ENCODE data around the gene PAX2.

PAX2 gene

DNA sequence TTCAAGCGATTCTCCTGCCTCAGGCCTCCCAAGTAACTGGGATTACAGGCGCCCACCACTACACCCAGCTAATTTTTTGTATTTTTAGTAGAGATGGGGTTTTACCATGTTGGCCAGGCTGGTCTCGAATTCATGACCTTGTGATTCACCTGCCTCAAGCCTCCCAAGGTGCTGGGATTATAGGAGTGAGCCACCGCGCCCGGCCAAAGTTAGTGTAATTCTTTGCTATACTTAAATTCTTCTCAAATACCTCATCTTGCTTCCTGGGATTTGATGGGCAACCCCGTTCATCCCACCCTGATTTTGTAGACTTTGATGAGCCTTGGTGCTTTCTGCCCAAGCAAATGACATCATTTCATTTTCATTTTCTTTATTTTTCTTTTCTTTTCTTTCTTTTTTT is 54.5 kb downstream of the PAX2 start:
- no peak for DNase-seq

DNA sequence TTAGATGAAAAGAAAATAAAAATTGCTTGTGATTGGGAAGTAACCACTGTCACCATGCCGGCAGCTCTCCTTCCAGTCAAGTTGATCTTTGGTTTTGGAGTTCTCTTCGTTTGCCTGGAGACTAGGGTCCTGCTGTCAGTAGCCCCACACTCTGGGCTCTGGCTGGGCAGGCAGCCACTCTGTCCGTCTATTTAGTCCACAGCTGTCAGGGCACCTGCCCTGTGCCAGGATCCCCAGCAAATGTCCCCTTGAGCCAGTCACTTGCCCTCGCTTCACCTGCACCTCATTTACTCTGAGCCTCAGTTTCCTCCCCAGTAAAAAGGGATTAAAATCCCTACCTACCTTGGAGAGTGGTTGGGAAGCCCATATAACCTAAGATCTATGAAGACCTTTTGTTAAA is 55.5 kb downstream of the PAX2 start:
- no peak for DNase-seq

DNA sequence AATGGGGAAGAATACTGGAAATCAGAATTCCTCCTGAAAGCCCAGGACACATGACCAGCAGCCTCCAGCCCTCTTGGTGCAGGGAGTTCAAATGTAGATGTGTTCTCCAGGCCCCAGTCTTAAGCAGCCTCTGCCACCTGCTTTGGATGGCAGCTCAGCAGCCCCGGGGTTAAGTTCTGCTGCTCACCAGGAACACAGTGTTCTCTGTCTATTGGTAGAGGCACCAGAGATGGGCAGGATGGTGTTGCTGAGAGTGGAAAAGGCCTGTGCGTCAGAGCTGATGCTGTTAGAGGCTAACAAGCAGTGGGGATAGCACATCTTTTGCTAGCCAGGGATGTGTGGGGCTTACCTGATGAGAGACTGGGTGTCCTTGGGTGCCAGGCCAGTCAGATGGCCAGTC is 56.8 kb downstream of the PAX2 start:
- DNase-seq, result no peak

GRCh38 chr10:100802607-100803006 is 57.2 kb downstream of the PAX2 start:
- no peak for DNase-seq

DNA sequence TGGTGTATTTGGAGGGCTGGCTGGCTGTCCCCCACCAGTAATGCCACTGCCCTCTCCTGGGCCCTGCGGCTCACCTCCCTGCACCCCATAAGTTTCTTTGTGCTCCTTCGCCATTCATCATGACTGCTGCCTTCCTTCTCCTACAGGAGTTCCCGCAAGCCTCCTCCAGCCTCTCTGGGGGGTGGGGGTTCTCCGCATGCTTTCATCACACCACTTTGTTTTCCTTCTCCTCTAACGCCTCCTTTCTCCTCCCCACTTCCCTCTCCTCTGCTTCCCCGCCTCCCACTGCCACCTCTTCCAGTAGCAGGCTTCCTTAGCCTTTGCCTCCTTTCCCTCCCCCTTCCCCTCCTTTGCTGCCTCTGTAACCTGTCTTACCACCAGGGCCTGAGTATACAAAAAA is 58.1 kb downstream of the PAX2 start:
- no peak for DNase-seq

DNA sequence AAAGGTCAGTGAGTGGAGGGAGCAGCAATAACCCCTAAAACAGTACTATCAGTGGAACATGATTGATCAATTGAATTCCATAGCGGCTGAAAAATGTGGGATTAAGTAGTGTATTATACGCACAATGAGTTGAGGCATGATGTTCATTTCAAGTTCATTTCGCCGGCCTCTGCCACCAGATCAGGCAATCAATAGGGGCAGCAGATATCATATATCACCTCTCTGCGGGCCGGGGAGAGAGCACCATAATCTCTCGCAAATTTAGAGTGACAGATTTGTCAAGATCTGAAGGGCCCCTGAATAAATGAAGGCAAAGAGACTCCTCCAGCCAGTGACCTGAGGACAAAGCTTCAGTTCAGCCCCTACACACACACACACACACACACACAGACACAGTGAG is 58.5 kb downstream of the PAX2 start:
- DNase-seq, result no peak

DNA sequence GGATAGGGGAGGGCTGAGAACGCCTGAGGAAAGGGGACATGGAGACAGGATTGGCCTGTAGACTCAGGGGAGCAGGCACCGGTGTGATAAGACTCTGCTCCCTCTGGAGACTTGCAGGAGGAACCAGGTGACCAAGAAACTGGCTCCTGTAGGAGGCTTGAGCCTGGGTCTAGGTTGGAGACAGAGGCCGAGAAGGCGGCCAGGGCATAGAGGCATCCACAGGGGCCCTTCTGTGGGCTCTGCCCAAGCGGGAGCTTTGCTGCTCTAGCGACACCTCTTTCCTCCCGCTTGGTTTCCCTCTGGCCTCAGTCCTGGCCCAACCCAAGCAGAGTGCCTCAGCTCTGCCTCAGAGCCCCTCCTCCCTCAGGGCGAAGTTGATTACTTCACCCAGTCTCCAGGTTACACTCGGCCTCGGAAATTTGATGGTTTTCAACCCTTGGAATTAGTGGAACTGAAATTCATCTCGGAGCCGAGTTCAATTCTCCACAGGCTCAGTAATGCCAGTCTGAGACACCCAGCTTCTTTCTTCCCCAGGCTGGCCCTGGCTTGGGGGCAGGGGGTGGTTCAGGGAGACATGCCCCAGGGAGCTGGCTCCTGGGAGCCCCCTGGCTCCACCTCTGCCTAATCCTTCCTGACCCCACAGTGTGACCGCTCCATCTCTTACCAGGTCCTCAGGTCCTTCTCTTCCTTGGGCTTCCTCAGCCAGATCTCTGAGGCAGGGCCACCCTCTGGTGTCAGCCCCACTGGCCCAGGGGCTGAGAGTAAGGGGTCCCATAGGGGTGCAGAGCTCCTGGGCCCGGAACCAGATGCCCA is 60.4 kb downstream of the PAX2 start:
- DNase-seq, result no peak

DNA sequence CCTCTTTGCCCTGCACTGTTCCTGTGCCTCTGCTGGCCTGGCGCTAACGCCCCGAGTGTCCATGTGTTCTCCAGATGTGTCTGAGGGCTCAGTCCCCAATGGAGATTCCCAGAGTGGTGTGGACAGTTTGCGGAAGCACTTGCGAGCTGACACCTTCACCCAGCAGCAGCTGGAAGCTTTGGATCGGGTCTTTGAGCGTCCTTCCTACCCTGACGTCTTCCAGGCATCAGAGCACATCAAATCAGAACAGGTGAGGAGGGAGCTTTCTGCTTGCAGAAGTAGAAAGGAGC is 60.9 kb downstream of the PAX2 start:
- DNase-seq, result no peak

DNA sequence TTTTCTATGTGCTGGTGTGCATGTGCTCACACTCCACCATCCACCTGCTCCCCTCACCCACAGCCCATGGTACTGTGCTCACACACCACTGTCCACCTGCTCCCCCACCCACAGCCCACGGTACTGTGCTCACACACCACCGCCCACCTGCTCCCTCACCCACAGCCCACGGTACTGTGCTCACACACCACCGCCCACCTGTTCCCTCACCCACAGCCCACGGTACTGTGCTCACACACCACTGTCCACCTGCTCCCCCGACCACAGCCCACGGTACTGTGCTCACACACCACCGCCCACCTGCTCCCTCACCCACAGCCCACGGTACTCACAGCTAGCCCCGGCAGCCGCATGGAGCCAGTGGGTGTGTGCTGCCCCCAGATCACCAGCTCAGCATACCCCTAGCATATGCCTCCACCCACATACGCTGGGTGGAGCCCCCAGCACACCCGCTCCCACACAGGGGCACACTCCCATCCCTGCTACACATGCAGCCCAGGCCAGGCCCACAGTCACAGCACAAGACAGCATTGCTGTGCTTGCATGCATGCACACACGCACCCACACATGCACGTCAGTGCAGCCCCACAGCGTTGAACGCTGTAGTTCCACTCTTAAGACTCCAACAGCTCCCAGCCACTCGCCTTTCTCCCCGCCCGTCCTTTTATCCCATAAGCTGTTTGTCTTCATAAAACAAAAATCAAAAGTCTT is 62.0 kb downstream of the PAX2 start:
- DNase-seq, result no peak

GRCh38 chr10:100808876-100809275 is 63.5 kb downstream of the PAX2 start:
- no peak for DNase-seq

GRCh38 chr10:100810091-100810834 is 64.9 kb downstream of the PAX2 start:
- DNase-seq, result no peak

- DNase-seq, result no peak
These were observed 65.4 kb downstream of the PAX2 start for GRCh38 chr10:100810835-100811116.

- DNase-seq, result no peak
These were observed 65.9 kb downstream of the PAX2 start for GRCh38 chr10:100811261-100811660.

GRCh38 chr10:100811752-100812750 is 66.7 kb downstream of the PAX2 start:
- DNase-seq, result no peak

GRCh38 chr10:100812978-100813377 is 67.6 kb downstream of the PAX2 start:
- DNase-seq, result no peak

DNA sequence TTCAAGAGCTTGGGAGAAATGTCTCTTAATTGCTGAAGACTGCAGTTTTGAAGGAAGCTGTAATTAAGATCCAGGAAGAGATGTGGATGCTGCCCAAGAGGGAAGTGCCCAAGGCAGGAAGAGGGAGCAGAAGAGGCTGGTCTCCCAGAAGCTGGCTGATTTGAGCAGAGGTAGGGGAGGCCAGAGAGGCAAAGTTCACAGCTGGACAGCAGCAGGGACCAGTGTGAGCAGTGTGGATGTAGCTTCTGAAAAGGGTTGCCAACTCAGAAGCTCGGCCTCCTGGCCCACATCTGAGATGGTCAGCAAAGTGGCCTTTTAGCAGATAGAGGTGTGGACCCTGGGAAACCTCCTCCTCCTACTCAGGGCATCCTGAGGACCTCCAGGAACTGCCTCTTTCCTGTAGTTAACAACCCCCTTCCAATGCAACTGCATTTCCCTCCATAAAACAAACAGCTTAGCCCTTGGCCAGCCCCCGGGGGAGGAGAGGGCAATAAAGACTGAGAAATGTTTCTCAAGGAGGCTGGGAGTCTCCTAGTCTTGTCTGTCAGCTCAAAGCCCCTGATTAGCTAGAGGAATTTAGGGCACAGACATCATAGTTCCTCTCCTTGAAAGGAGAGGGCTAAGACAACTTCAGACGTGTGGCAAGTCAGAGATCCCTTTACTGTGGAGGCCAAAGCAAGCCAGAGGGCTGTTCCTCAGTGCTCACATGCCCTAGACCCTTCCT is 69.5 kb downstream of the PAX2 start:
- DNase-seq, result no peak

DNA sequence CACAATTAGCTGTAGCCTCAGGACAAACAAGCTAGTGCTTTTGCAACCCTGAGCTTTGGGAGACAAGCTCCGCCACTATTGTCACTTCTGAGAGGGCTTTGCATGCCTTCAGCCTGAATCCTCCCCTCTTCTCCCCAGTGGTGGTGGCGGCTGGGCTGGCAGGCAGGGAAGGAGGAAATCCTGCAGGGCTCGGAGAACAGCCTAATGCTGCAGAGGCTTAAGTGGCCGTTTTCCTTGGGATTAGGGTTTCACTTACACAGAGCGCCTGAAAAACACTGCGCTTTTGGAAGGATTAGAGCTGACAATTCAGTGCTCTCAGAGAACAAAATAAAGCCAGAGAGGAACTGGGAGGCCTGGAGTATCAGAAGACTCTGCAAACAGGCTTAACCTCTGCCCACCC is 71.3 kb downstream of the PAX2 start:
- no peak for DNase-seq

DNA sequence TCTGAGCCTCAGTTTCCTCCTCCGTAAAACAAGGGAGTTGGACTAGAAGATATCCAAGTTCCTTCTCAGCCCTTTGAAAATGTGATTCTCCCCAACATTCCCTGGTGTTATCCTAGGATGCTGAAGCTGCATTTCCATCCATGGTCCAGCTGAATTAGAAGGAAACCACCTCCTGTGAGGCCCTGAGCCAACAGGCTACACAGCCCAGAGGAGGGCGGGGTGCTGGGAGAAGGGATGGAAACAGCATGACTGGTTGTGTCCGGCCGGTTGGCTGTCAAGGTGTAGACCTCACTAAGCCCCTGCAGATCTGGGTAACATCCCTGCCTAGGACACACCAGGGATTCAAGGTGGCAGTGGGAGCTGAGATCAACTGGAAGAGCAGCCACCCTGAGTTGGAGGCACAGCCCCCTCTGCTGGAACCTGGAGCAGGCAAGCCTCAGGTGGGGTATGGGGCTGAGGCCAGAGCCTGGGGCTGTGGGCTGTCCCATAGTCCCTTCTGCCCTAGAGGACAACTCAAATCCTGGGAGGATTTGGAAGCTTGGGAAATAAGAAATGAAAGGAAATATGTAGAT is 72.0 kb downstream of the PAX2 start:
- no peak for DNase-seq

DNA sequence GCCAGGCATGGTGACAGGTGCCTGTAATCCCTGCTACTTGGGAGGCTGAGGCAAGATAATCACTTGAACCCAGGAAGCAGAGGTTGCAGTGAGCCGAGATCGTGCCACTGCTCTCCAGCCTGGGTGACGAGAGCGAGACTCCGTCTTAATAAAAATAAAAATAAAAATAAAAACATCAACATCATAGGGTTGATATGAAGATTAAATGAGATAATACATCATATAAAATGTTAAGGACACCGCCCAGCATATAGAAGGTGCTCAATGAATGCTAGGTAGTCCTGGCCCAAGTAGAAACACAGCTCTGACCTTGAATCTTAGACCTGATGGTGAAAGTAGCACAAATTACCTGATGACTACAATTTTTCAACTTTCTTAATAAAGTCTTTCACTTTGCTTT is 74.0 kb downstream of the PAX2 start:
- no peak for DNase-seq

GRCh38 chr10:100823194-100823593 is 77.8 kb downstream of the PAX2 start:
- DNase-seq, result no peak

DNA sequence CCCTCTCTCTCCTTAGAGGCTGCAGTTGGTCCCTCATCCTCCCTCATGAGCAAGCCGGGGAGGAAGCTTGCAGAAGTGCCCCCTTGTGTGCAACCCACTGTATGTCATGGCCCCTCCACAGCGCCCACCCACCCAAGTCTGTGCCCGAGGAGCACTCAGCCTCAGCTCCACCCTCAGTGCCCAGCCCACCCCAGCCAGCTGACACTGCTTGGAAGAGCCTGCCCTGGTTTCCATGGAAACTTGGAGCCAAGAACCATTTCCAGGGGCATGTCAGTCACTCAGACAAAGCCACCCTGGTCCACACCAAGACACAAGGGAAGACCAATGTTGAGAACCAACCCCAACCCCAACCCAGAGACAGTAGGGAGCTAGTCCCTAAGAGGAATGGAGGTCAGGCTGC is 79.5 kb downstream of the PAX2 start:
- DNase-seq, result no peak

DNA sequence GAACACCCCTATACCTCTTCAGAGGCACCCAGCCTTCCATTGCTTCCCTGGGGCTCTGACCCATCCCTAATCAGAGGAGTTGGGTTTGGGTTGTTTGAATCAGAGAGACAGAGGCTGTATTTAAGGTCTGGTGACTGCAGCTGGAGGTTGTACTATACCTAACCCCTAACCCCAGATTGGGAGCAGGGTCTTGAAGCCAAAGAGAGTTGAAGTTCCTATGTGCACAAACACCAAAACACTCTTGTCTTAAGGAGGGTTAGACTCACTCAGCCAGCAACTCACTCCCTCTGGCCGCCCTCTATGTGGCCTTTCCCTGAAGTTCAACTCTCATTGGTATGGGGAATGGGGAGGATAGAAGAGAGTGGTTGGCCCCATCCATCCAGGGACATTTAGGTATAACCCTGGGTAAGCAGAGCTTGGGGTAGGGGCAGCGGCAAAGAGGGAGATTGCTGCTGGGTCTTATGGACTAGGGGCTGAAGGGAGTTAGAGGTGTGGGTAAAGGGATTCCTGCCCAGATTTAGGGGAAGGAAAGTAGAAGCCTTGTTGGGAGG is 80.0 kb downstream of the PAX2 start:
- no peak for DNase-seq
